Fibroblast of pulmonary artery (primary cell): Measurements from ENCODE around the gene PLEK2.

Experiments used
- DNase-seq: peaks from one replicate; pipeline ENCODE4 v3.0.0-alpha.2; 2010; ENCODE audit warnings: low read depth
- H3K4me3 ChIP-seq: replicated peaks from 2 replicates; pipeline ENCODE4 v1.5.1; 2011; ENCODE audit warnings: low read depth, mild to moderate bottlenecking, control low read depth, low read length, moderate library complexity
- TF ChIP-seq, protein P1 (sequence below): IDR thresholded peaks from 2 replicates; pipeline ENCODE4 v1.5.1; 2011; ENCODE audit warnings: mild to moderate bottlenecking, control low read depth, low read length, inconsistent platforms; ENCODE audit errors: missing control alignments

The PLEK2 gene

DNA sequence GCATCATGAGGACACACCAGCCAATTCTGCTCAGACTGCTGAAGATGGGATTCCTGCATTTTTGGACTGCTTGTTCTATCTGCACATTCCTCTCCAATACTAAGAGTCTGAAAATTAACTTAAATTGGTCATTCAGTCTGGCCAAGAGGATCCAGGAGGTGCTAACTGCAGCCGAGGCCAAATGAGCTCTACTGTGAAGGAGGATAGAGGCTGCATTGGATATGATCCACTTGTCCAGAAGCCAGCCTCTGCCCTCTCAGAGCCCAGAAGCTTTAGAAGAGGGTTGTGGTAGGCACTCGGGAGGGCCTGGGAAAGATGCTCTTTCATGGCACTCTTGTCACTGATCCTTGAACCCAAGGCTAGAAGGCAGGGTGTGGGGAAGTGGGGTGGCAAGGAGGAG, 37.1 kb upstream of the PLEK2 start:
- no peak overlapping the region for H3K4me3 ChIP-seq
- no peak for DNase-seq
- TF ChIP-seq, protein P1, sequence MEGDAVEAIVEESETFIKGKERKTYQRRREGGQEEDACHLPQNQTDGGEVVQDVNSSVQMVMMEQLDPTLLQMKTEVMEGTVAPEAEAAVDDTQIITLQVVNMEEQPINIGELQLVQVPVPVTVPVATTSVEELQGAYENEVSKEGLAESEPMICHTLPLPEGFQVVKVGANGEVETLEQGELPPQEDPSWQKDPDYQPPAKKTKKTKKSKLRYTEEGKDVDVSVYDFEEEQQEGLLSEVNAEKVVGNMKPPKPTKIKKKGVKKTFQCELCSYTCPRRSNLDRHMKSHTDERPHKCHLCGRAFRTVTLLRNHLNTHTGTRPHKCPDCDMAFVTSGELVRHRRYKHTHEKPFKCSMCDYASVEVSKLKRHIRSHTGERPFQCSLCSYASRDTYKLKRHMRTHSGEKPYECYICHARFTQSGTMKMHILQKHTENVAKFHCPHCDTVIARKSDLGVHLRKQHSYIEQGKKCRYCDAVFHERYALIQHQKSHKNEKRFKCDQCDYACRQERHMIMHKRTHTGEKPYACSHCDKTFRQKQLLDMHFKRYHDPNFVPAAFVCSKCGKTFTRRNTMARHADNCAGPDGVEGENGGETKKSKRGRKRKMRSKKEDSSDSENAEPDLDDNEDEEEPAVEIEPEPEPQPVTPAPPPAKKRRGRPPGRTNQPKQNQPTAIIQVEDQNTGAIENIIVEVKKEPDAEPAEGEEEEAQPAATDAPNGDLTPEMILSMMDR: no peak

DNA sequence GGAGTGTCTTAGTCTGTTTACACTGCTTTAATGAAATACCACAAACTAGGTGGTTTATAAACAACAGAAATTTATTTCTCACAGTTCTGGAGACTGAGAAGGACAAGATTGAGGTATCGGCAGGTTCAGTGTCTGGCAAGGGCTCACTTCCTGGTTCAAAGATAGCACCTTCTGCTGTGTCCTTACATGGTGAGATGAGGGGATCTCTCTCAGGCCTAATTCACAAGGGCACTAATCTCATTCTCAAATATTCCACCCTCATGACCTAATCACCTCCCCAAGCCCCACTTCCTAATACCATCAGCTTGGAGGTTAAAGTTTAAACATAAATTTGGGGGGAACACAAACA, 35.0 kb upstream of the PLEK2 start:
- TF ChIP-seq, protein P1: no peak
- no peak overlapping the region for H3K4me3 ChIP-seq
- no peak for DNase-seq

DNA sequence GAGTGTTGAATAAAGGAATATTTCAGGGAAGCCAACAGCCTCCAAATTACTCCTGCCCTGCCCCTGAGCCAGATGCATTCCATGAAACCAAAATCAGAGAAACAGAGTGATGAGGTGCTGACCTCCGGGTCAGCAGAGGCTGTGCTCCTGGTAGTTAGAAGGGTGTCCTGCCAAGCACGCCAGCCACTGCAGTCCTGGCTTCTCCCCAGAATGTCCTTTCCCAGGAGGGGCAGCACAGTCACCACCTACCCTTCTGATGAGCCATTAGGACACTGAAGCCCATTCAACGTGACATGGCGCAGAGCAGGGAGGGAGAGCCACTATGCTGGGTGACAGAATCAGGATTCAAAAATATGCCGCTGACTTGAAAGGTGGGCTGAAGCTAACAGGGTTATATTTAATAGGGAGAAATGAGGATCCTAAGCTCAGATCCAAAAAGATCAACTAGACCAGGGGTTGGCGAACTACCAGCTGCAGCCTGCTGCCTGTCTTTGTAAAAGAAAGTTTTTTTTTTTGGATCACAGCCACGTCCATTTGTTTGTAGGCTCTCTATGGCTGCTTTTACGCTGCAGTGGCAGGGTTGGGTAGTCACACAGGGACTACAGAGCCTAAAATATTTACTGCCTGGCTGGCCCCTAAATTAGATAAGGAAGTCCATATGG, 34.5 kb upstream of the PLEK2 start:
- no peak overlapping the region for H3K4me3 ChIP-seq
- no peak for DNase-seq
- TF ChIP-seq, protein P1: no peak

DNA sequence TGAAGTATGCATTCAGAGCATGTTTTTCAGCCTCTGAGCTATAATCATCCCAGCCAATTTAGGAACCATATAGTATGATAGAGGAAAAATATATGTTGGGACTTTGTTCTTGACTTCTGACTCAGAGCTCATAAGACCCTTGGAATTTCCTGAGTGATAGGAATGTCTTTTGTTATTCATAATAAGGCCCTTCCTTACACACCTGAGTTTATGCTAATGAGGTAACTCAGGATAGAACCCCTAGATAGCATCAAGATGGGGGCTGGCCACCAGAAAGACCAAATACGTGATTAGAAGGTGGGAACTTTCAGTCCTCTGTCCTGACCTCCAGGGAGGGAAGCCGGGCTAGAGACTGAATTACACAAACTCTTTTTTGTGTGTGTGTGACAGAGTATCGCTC, 32.4 kb upstream of the PLEK2 start:
- DNase-seq: no peak
- TF ChIP-seq, protein P1: no peak
- no peak overlapping the region for H3K4me3 ChIP-seq

DNA sequence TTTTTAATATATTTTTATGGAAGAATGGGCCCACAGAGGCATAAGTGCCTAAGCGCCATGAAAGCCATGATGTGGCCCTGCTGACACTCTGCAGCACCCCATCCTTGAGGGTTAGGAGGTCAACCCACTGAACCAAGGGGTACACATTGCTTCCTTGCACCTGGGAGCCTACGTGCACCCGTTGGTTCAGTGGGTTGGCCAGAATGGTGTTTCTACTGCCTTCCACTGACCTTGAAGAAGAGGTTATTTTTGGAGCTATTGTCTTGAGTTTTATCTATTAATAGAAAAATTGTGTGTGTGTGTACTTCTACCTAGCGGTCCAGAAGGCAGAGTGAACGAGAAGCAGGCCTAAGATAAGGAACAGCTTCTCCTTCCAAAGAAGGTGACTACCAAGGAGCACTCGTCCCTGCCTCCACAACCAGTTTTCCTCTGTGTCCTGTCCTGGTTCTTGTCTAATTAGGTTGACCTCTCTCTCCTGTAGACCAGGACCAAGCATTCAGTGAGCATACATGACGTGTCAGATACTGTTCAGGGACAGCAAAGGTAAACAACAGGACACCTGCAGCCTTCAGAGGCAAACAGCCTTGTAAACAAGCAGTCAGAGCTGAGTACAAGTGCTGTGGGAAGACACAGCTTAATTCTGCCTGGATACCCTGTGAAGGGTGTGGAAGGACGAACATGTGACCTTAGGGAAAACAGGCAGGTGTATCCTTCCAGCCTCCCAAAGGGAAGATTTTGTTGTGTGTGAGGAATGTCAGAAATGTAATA, 30.4 kb upstream of the PLEK2 start:
- TF ChIP-seq, protein P1: no peak

DNA sequence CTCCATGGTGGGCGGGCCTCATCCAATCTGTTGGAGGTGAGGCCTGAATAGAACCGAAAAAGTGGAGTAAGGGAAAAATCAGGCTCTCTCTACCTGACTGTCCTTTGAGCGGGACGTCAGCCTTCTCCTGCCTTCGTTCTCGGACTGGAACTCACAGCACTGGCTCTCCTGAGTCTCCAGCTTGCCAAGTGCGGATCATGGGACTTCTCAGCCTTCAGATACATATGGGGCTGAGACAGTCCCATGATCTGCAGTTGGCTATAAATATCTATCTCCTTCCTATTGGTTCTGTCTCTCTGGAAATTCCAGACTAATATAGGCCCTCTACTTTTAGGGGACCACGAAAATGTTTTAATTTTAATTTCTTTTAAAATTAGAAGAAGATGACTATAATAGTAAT, 29.7 kb upstream of the PLEK2 start:
- TF ChIP-seq, protein P1: no peak
- H3K4me3 ChIP-seq: no peak overlapping the region
- no peak for DNase-seq

More for the DNA sequence above, 30.4 kb upstream of the PLEK2 start:
- H3K4me3 ChIP-seq: no peak overlapping the region
- DNase-seq: no peak
